Astrocyte of the cerebellum (primary cell): ENCODE data around the gene LTBP3.

Experiments used
- DNase-seq: peaks from one replicate; pipeline ENCODE4 v3.0.0-alpha.2; 2011; ENCODE audit warnings: low read depth
- H3K4me3 ChIP-seq: 2 replicates; pipeline ENCODE4 v1.5.1; 2011; ENCODE audit warnings: mild to moderate bottlenecking, low read depth, low read length, moderate library complexity
- CTCF ChIP-seq: IDR thresholded peaks from 2 replicates; pipeline ENCODE4 v1.5.1; 2012; ENCODE audit warnings: low read length, low read depth, moderate library complexity, mild to moderate bottlenecking; ENCODE audit errors: missing control alignments
- in situ Hi-C: cut with HindIII; loops from 2 replicates; pipeline ENCODE4 v1.10.0; 2017; ENCODE audit warnings: low sequenced_read_pairs

LTBP3 gene

GRCh38 chr11:65596520-65596919 lies 38.4 kb upstream of the LTBP3 start:
- H3K4me3 ChIP-seq: no peak overlapping the region
- DNase-seq: no peak
- in situ Hi-C loops: no loop called here
- TF ChIP-seq CTCF: no peak

GRCh38 chr11:65595543-65596281 lies 37.6 kb upstream of the LTBP3 start, which contains the start of gene KCNK7:
KCNK7 (minus strand) TSS chr11:65595800; CDS start chr11:65595772, 28 bp downstream.
- no peak for DNase-seq
- in situ Hi-C loops: no loop called here
- TF ChIP-seq CTCF: no peak
- no peak within 1 kb of the TSS for H3K4me3 ChIP-seq

- DNase-seq: no peak
- no peak overlapping the region for H3K4me3 ChIP-seq
- no peak for TF ChIP-seq CTCF
- in situ Hi-C loops: no loop called here
These were observed 37.0 kb upstream of the LTBP3 start for GRCh38 chr11:65595131-65595530.

- DNase-seq: no peak
- no peak overlapping the region for H3K4me3 ChIP-seq
- in situ Hi-C loops: no loop called here
- peak; percentile 81 for TF ChIP-seq CTCF
These were observed 35.6 kb upstream of the LTBP3 start for GRCh38 chr11:65593518-65594414.

DNA sequence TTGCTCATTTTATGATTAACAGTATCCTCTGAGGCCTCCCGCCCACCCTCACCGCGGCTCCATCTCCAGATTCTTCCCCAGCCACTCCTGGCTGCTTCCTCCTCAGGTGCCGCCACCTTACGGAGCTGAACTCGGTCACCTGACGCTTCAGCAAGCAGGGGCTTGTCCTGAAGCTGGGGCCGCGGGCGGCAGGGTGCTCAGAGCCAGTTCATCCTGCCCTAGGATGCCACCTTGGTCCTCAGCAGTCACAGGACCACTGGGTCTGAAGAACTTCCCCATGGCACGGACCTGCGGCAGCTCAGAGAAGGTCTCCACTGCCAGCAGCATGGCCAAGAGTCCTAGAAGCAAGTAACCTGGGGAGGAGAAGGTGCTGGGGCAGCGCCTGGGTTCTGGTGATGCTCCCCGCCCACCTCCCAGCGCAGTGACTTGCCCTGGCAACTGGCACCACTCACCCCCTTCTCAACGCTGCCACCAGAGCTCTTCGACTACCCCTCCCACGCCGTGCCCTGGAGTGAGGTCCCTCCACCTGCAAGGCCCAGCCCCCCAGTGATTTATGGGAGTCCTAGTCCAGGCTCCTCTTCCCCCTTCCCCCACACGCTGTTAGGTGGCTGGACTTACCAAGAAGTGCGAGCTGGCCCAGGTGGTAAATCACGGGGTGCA lies 34.8 kb upstream of the LTBP3 start:
- no peak for DNase-seq
- in situ Hi-C loops: no loop called here
- no peak for TF ChIP-seq CTCF
- H3K4me3 ChIP-seq: no peak overlapping the region
